ENCODE measurements around the gene MGA. TPM values are rescaled to one million over a fixed set of nuclear protein-coding genes. Genes with fewer than 3 reads are reported as not detected.

MGA gene
- total RNA-seq, 2 donors from 2014 or later: 42.9 to 62.5 TPM

DNA sequence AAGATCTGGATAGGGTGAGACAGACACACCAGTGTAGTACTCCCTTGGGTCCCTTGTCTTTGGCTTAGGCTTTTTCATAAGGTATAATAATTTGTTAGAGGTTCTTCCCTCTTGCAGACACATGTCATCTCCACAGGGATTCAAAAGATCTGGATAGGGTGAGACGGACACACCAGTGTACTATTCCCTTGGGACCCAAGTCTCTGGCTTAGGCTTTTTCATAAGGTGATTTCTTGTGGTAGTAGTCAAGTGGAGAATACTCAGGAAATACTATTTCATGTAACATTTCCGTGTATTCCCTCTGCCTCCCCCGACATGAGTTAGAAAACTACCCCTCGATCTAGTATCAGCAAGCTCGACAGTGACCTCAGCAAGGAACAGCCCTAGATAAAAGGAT lies 113.1 kb downstream of the MGA start:
- no peaks in the 10 kb centered on the region for H3K36me3 ChIP-seq
- H3K4me1 ChIP-seq (replicated peaks): no peaks in the 10 kb centered on the region
- TF ChIP-seq POLR2A (IDR thresholded peaks at IDR 0.05): no peak
- TF ChIP-seq, protein P1, sequence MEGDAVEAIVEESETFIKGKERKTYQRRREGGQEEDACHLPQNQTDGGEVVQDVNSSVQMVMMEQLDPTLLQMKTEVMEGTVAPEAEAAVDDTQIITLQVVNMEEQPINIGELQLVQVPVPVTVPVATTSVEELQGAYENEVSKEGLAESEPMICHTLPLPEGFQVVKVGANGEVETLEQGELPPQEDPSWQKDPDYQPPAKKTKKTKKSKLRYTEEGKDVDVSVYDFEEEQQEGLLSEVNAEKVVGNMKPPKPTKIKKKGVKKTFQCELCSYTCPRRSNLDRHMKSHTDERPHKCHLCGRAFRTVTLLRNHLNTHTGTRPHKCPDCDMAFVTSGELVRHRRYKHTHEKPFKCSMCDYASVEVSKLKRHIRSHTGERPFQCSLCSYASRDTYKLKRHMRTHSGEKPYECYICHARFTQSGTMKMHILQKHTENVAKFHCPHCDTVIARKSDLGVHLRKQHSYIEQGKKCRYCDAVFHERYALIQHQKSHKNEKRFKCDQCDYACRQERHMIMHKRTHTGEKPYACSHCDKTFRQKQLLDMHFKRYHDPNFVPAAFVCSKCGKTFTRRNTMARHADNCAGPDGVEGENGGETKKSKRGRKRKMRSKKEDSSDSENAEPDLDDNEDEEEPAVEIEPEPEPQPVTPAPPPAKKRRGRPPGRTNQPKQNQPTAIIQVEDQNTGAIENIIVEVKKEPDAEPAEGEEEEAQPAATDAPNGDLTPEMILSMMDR (IDR thresholded peaks at IDR 0.05): no peak
- TF ChIP-seq POLR2AphosphoS5 (IDR thresholded peaks at IDR 0.05): no peak
- 36% methylated on average over 5 of the region's 5 CpGs for WGBS
- intact Hi-C loops (cut with DNase I): loop anchor here (10.0 kb wide), 1 partner anchor 131 kb away; no protein-coding TSS in a partner anchor
- DNase-seq (ENCODE audit: low spot score): no peak
- H3K9me3 ChIP-seq: no peaks in the 10 kb centered on the region
- no peaks in the 10 kb centered on the region for H3K27me3 ChIP-seq (replicated peaks; ENCODE audit: insufficient read depth)
- H3K27ac ChIP-seq: peak overlapping the region; percentile 77
- no peak overlapping the region for H3K4me3 ChIP-seq

DNA sequence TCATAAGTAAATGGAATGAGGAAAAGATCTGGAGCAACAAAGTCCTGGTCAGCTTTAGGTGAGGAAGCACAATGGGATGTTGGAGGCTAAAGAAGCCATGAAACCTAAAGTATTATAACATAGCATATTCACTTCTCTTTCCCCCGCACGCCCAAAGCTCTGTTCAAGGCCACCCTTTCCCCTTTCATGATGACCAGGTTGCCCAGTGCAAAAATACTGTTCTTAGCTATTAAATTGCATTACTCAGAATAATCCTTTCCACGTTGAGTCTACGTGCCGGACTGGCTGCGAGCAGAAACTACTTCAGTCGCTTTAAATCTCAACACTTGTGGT lies 113.5 kb downstream of the MGA start:
- 10% methylated on average over 7 of the region's 7 CpGs for WGBS
- TF ChIP-seq POLR2A (IDR thresholded peaks at IDR 0.05): no peak
- TF ChIP-seq, protein P1 (IDR thresholded peaks at IDR 0.05): no peak
- TF ChIP-seq POLR2AphosphoS5 (IDR thresholded peaks at IDR 0.05): no peak

DNA sequence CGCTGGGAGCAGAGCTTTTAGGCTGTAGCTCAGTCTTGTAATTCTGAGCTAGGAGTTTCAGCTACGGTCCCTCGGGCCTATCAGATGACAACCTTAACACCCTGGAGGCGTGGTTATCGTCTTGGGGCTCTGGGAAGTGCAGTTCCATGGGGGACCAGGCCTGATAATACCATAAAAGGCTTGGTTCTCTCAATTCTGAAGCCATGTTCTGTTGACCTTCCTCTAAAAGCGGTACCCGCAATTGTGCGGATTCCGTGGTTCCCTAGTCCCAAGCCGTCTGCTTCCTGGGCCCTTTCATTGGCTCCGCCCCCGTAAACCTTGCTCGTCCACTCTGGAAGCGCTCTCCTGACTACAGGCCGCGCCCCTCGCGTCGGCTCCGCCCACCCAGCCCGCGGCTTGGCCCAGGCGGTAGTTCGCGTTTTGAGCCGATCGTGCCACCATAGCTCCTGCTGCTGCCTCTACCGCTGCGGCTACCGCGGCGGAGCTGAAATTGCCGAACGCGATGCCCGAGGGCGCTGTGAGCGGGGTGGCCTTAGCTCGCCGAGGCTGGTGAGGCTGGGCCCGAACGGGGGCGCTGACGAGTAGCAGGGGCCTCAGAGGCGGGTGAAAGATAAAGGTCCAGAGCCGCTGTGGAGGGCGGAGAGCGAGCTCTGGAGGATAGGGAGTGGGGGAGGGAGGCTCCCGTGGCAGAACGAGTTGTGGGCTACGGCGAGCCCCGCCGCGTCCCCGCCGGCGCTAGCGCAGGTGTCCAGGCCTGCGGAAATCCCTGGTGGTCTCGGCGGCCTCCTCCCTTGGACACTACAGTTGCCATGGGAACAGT lies 114.1 kb downstream of the MGA start, which contains the start of gene MAPKBP1:
Gene MAPKBP1, plus strand, starts transcription at position 423 of the 820 bp plus-strand sequence. CDS start 792 bp downstream, outside the sequence.
- 1% methylated on average over 54 of the region's 62 CpGs for WGBS
- H3K4me1 ChIP-seq (replicated peaks): no peaks in the 10 kb centered on the region
- intact Hi-C loops (cut with DNase I): loop anchor here (1.0 to 10.0 kb wide), 3 partner anchors 37 to 131 kb away; partner anchors contain the start of gene JMJD7

More for the DNA sequence above, 113.5 kb downstream of the MGA start:
- Histone ChIP-seq H3K9me3 (no peaks in the 10 kb centered on the region), H3K27ac (peak overlapping the region; percentile 77), H3K4me3 (peak overlapping the region; percentile 58 to 73), H3K36me3 (no peaks in the 10 kb centered on the region), H3K4me1 (replicated peaks) (no peaks in the 10 kb centered on the region), H3K27me3 (replicated peaks; ENCODE audit: insufficient read depth) (no peaks in the 10 kb centered on the region)
- no peak for DNase-seq (ENCODE audit: low spot score)
- intact Hi-C loops (cut with DNase I): loop anchor here (1.0 to 10.0 kb wide), 3 partner anchors 38 to 131 kb away; partner anchors contain the start of gene JMJD7

GRCh38 chr15:41774882-41775417 lies 114.7 kb downstream of the MGA start:
- Histone ChIP-seq H3K4me3 (peak overlapping the region; percentile 58 to 73), H3K27me3 (replicated peaks; ENCODE audit: insufficient read depth) (no peaks in the 10 kb centered on the region), H3K9me3 (no peaks in the 10 kb centered on the region), H3K4me1 (replicated peaks) (no peaks in the 10 kb centered on the region), H3K27ac (peak overlapping the region; percentile 77), H3K36me3 (no peaks in the 10 kb centered on the region)
- intact Hi-C loops (cut with DNase I): loop anchor here (1.0 to 10.0 kb wide), 3 partner anchors 36 to 130 kb away; partner anchors contain the start of gene JMJD7
- WGBS: 6% methylated on average over 19 of the region's 19 CpGs
- DNase-seq (ENCODE audit: low spot score): no peak
- TF ChIP-seq POLR2A (IDR thresholded peaks at IDR 0.05) (no peak), POLR2AphosphoS5 (IDR thresholded peaks at IDR 0.05) (no peak)
- TF ChIP-seq, protein P1 (IDR thresholded peaks at IDR 0.05): no peak

More for the DNA sequence above, 114.1 kb downstream of the MGA start, which contains the start of gene MAPKBP1:
- Histone ChIP-seq H3K9me3 (no peaks in the 10 kb centered on the region), H3K27me3 (replicated peaks; ENCODE audit: insufficient read depth) (no peaks in the 10 kb centered on the region), H3K27ac (peak within 1 kb of the TSS; percentile 77), H3K4me3 (peak within 1 kb of the TSS; percentile 58 to 73), H3K36me3 (no peaks in the 10 kb centered on the region)
- TF ChIP-seq POLR2AphosphoS5 (IDR thresholded peaks at IDR 0.05) (peak; percentile 99), POLR2A (IDR thresholded peaks at IDR 0.05) (peak; percentile 77)
- TF ChIP-seq, protein P1 (IDR thresholded peaks at IDR 0.05): peak; percentile 31 to 77 (median 62)
- peak; percentile 97 for DNase-seq (ENCODE audit: low spot score)
